ENCODE data around the gene LDAF1. TPM values are rescaled to one million over a fixed set of nuclear protein-coding genes. Genes with fewer than 3 reads are reported as not detected.
"Not testable (repeated sequence)": the region's sequence is repeated elsewhere in the genome, so short reads cannot be mapped to it uniquely, and the experiment has no call there.

The LDAF1 gene
- 100 to 1,000 TPM in 3 of 4 donors, 10 to 100 TPM in 1; 96.2 to 211 (median 200) TPM for total RNA-seq

DNA sequence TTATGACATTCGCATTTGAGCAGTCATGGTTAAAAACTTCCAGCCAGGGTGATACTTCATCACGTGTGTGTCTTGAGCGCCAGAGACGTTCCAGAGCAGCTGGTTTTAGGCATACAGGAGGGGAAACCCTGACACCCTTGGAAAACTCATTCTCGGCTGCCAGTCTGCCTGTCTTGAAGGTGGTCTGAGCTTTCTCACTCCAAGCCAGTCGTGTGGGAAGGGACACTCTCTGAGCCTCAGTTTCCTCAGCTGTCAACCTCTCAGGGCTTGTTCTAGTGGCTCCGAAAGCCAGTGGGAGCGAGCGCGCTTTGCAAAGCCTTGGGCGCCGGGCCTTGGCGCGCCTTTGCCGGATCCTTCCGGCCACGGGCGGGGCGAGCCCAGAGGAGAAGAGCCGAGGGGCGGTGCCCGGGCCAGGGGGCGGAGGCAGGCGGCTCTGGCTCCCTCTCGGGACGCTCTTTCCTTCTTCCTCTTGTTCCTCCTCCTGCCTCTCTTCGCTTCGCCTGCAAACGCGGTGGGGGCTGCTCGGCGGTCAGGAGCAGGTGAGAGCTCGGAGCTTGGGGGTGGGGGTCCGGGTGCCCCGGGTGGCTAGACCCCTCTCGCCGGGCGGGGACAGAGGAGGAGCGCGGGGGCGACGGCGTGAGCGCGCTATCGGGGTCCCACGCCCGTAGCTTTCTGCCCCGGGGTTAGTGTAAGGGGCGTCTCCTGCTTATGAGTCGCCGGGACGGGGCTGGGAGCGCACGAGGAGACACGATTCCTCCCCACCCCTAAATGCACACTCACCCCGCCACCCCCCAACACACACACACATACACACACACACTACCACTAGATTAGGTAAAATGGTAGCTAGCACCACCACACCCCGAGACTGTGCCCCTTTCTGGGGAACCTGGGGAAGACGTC is at the start of gene LDAF1:
TSS of gene LDAF1 (plus strand) at position 467 of the 903 bp plus-strand sequence. CDS start 2,509 bp downstream, outside the sequence.
- H3K27ac ChIP-seq = peak within 1 kb of the TSS; percentile 95
- no peaks in the 10 kb centered on the region for H3K9me3 ChIP-seq
- H3K36me3 ChIP-seq = peaks cover 11% of the 10 kb centered on the region
- 1% methylated on average over 26 of the region's 59 CpGs for WGBS
- H3K4me1 ChIP-seq = peaks cover 55% of the 10 kb centered on the region
- no peaks in the 10 kb centered on the region for H3K27me3 ChIP-seq
- peak within 1 kb of the TSS; percentile 86 for H3K4me3 ChIP-seq
- peak; percentile 88 to 90 for DNase-seq (ENCODE audit: low spot score in 2 of 2)
- TF ChIP-seq EP300 (IDR thresholded peaks at IDR 0.05) = no peak
- TF ChIP-seq POLR2AphosphoS5 (IDR thresholded peaks at IDR 0.05) = no peak
- TF ChIP-seq CTCF (IDR thresholded peaks at IDR 0.05) = no peak
- TF ChIP-seq POLR2A (IDR thresholded peaks at IDR 0.05) = no peak

DNA sequence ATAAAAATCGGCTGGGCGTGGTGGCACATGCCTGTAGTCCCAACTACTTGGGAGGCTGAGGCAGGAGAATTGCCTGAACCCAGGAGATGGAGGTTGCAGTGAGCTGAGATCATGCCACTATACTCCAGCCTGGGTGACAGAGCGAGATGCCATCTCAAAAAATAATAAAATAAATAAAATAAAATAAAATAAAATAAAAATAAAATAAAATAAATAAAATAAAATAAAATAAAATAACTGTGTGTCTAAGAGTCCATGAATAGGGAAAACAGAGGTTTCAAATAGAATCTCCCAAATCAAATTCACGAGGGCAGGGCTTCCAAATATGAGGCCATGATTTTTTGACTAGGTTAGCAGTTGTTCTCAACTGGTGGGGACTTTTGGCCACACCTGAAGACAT is 42.9 kb upstream of the LDAF1 start:
- 92% methylated on average over 4 of the region's 4 CpGs for WGBS
- H3K27ac ChIP-seq; DNase-seq (ENCODE audit: low spot score in 2 of 2); H3K4me3 ChIP-seq; H3K9me3 ChIP-seq; H3K36me3 ChIP-seq; H3K4me1 ChIP-seq; H3K27me3 ChIP-seq: not testable (repeated sequence)

- no peaks in the 10 kb centered on the region for H3K36me3 ChIP-seq
- H3K9me3 ChIP-seq = no peaks in the 10 kb centered on the region
- H3K4me1 ChIP-seq = no peaks in the 10 kb centered on the region
- peak in 1 of 2 donors; percentile 11 for DNase-seq (ENCODE audit: low spot score in 2 of 2)
- WGBS = 48% methylated on average over 13 of the region's 13 CpGs
- no peaks in the 10 kb centered on the region for H3K27me3 ChIP-seq
- H3K27ac ChIP-seq = no peak overlapping the region
- no peak overlapping the region for H3K4me3 ChIP-seq
- TF ChIP-seq POLR2A (IDR thresholded peaks at IDR 0.05) (no peak), POLR2AphosphoS5 (IDR thresholded peaks at IDR 0.05) (no peak), CTCF (IDR thresholded peaks at IDR 0.05) (no peak), EP300 (IDR thresholded peaks at IDR 0.05) (no peak)
These were observed 42.3 kb upstream of the LDAF1 start for GRCh38 chr16:21116148-21116693.

DNA sequence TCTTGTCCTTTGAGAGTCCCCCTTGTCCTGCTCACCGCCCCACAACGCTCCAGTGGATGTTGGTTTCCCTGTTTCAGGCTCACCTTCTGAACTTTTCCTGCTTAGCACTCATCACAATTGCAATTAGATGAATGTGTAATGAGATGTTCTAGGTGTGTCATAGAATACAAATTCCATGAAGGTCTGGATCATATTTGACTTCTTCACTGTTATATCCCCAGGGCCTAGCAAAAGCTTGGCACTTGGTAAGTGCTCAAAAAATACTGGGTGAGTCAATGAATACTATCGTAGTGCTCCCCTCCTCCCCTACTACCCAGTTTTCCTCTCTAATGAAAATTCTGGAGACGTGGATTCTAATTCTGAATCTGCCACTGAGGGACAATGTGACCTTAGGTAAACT is 40.9 kb upstream of the LDAF1 start:
- WGBS = 76% methylated on average over 4 of the region's 4 CpGs
- no peaks in the 10 kb centered on the region for H3K4me1 ChIP-seq
- TF ChIP-seq POLR2AphosphoS5 (IDR thresholded peaks at IDR 0.05) = no peak
- TF ChIP-seq POLR2A (IDR thresholded peaks at IDR 0.05) = no peak
- no peak for TF ChIP-seq EP300 (IDR thresholded peaks at IDR 0.05)
- no peak for TF ChIP-seq CTCF (IDR thresholded peaks at IDR 0.05)
- H3K9me3 ChIP-seq = no peaks in the 10 kb centered on the region
- H3K27me3 ChIP-seq = no peaks in the 10 kb centered on the region
- DNase-seq (ENCODE audit: low spot score in 2 of 2) = no peak
- H3K4me3 ChIP-seq = no peak overlapping the region
- no peaks in the 10 kb centered on the region for H3K36me3 ChIP-seq
- H3K27ac ChIP-seq = no peak overlapping the region

DNA sequence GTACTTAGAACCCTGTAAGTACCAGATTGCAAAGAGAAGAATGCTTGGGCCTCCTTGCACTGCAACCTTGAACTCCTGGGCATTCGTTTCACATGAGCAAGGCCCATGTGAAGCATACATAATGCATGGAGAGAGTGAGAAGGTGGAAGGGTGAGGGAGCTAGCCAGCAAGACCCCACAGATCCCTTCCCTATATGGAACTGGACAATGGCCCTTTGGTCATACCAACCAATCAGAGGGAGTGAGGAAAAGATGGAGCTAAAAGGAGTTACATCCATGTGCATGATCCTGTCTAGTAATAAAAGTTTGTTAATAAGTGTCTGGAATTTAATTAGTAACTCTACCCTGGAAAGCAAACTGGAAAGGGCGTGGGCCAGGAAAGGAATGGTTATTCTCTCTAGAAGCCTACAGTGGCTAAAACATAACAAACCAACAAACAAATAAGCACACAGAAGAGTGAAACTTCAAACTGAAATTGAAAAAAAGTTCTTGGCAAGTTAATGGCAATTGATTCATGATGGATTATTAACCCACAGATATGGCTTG is 37.4 kb upstream of the LDAF1 start:
- H3K9me3 ChIP-seq = no peaks in the 10 kb centered on the region
- no peaks in the 10 kb centered on the region for H3K4me1 ChIP-seq
- H3K36me3 ChIP-seq = no peaks in the 10 kb centered on the region
- DNase-seq (ENCODE audit: low spot score in 2 of 2) = no peak
- TF ChIP-seq CTCF (IDR thresholded peaks at IDR 0.05) = no peak
- TF ChIP-seq EP300 (IDR thresholded peaks at IDR 0.05) = no peak
- TF ChIP-seq POLR2A (IDR thresholded peaks at IDR 0.05) = no peak
- TF ChIP-seq POLR2AphosphoS5 (IDR thresholded peaks at IDR 0.05) = no peak
- H3K27me3 ChIP-seq = no peaks in the 10 kb centered on the region
- H3K4me3 ChIP-seq = no peak overlapping the region
- H3K27ac ChIP-seq = no peak overlapping the region
- WGBS = 88% methylated on average over 2 of the region's 2 CpGs
